Medulla oblongata (tissue), 1 donor: ENCODE measurements around the gene ARID5A.
A peak's percentile ranks its signal among the peaks of the same experiment; 100 is the strongest.

Experiments
- DNase-seq: peaks from one replicate; pipeline ENCODE4 v3.0.0-alpha.2; 2015; ENCODE audit errors: extremely low spot score

ARID5A gene

DNA sequence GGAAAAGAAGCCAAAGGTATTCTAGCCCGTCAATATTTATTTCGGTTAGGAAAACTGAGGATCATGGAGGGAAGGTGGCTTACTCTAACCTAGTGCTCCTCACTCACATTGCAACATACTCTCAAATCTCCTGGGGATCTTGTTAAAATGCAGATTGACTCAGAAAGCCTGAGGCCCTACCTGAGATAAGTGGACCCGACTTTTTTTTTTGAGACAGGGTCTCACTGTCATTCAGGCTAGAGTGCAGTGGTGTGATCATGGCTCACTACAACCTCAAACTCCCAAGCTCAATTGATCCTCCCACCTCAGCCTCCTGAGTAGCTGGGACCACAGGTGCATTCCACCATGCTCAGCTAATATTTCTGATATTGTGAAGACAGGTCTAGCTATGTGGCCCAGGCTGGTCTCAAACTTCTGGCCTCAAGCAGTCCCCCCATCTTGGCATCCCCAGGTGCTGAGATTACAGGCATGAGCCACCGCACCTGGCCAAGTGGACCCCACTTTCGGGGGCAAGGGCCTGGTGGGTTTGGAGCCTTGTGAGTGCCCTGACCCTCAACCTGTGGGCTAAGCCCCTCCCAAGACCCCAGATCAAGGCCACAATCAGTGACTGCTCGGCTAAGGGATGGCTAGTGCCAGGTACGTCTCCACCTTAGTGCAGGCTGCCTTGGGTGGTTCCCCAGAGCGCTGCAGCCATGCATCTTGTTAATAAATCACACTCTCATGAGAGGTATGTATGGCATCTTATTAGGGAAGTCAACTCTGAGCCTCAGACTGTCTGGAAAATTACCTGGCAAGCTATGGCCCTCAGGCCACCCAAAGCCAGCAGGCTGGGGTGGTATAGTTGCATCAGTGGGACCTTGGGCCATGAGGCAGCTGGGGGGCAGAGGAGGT lies 30.3 kb upstream of the ARID5A start:
- DNase-seq: no peak

DNA sequence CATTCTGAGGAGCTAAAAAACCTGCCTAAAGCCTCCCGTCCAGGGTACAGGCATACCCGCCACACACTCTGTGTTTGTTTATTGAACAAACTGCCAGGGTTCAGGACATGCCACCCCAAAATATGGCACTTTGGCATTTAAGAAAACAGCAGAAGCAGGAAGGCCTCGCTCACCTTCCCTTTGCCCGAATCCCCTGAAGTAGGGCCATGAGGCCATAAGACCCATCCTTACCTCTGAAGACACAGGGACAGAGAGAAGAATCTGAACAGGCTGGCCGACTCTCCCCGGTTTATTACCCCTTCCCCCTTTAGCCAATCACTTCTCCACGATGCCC lies 29.7 kb upstream of the ARID5A start:
- DNase-seq: no peak

DNA sequence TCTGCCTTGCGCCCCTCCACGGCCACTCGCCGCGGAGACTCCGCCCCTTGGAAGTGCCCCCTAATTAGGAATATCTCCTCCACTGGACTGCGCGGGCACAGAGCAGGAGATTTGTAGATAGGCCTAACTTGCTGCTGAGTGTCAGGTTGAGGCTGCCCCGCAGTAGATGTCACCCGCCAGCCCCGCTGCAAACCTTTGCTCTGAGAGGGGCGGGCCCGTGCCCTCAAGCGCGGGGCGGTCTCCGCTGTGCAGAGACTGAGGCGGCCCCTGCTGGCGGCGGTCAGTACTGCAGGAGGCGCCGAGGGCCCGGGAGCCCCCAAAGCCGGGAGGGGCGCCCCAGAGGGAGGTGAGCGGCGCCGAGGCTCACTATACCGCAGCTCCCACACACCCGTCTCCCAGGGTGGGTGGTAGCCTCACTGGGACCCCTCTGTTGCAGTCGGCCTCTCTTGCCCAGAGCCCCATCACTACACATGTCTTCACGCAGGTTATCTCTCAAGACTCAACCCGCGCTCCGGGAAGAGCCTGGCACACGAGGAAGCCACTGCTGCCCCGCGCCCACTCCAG lies 28.5 kb upstream of the ARID5A start:
- DNase-seq: peak; percentile 69

DNA sequence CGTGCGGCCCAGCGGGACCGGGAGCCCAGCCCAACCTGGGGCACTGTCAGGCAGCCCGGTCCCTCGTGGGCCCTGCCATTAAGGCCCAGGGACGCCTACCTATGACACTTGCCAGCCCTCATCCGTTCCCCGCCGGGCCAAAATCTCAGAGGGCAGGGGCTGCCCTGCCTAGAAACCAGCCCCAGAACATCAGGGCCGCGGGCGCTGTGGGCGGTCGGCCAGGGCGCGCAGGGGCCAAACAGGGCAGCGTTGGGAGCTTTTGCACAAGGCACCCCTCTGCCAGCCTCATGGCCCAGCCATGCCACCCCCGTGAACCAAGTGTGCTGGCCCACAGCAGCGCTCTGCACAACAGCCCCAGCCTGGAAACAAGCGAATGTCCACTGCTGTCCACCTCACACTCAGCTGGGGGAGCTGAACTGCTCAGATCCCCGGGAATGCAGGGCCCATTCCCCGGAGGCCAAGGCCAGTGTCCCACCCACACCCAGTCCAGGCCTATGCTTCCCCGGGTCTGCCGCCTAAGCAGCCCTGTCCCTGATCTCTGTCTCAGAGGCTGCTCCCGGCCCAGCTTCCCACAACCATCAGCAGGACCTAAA lies 27.9 kb upstream of the ARID5A start:
- DNase-seq: no peak

DNA sequence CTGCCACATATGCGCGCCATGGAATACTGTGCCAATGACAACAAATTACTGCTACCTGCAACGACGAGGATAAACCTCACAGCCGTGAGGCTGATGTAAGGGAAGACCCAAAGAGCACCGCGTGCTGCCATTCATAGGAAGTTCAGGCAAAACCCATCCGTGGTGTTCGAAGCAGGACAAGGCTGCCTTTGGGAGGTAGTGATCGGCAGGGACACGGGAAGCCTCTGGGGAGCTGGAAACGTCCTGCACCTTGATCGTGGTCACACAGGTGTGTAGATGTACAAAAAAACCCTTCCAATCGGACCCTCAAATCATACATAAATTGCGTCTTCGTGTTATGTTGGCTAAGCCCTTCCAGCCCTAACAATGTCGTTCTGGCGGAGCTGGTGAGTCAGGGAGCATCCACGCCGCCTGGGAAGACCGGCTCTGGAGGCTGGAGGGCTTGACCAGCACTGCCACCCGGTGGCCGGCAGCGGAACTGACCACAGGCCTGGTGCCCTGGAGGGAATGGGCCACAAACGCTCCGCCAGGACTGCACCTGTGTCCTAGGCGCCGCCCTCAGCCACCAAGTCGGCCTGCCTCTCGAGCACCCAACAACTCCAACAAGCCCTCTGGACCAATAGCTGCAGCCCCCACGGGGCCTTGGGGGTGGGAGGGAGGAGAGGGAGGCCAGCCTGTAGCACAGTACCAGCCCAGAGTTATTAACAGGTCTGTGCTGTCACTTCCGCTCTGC lies 27.3 kb upstream of the ARID5A start:
- DNase-seq: peak; percentile 88

DNA sequence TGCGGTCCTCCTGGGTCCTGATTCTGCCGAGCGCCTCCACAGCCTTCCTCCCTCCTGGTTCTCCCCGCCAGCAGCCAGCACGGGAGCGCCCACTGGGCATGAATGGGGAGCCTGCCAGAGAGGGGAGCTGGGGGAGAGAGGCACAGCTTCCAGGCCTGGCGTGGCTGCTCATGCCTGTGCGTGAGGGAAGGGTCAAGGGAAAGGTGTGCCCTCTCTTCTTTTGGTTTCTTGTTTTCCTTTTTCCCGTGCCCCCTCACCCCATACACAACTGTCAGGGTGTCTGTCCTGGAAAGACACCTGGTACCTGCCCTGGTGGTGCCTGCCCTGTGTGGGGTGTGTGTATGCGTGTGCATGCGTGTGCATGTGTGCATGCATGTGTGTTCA lies 26.7 kb upstream of the ARID5A start:
- DNase-seq: no peak

DNA sequence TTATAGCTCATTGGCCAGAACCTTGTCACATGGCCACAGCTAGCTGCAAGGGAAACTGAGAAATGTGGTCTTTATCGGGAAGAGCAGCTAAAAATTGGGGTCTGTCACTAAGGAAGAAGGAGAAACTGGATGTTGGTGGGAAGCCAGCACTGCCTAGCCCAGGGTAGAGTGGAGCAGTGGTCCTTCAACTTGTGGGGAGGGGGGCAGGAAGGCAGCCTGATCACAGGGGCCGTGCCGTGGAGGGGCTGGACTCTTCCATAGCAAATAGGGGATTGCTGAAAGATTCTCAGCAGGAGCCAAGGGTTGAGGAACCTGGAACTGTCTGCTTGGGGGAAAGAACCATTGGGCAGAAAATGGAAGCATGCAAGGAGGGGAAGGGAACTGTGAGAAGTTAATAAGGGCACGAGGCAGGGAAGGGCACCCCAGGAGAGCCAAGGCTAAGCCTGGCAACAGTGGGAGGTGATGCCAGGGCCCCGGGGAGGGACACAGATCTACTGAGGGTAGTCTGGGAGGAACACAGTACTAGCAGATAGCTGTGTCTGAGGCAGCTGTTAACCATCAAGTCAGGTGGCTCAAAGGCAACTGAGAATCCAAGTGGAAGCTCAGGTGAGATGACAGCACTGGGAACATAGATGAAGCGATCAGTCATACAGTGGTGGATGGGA lies 25.5 kb upstream of the ARID5A start:
- DNase-seq: no peak

DNA sequence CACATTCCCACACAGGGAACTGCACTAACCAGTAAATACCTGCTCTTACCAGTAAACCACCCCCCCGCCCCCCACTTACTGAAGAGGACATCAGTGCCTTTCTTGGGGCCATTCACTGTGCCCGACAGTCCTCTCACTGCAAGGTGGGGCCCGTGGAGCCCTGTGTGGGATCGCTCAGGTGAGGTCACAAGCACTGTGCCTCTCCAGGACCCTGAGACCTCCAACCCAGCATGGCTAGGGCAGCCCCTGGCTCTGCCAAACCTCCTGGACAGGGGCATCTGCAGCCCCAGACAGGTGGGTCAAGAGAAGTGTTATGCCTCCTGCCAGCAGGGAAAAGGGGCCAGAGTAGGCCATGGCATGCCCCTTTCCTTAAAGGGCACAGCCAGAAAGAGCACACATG lies 24.7 kb upstream of the ARID5A start:
- DNase-seq: no peak

DNA sequence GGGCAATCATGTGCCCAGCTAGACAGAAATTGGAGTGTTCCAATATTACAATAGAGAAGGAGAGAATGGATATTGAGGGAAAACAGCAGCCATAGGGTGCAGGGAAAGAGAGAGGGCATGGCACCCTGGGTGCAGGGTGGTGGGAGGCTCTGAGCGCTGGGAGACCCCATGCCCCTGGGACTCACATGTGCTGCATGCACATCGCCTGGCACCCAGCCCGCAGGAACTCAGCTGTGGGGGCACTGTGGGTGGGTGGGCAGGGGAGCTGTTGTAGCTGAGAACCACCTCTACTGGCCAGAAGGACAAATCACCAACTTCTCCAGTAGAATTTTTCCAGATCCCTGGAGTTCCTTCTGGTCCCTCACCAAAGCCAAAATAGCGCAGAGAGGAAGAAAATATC lies 24.2 kb upstream of the ARID5A start:
- no peak for DNase-seq

DNA sequence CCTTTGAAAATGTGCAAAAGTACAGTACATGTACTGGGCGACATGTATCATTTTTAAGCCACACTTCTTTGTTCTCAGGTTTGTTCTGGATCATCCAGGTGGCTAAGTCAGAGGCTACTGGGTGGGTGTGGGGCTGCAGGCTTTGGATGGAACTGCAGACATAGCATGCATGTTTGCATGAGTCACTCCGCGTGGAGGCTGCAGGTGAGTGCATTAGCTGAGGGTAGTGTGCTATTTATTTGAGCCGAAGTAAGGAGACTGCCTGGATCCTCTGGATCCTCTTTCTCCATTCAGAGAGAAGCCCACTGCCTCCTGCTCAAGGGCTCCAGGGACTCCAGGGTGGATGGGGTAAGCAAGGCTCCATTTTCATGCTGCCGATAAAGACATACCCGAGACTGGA lies 22.0 kb upstream of the ARID5A start:
- DNase-seq: no peak

DNA sequence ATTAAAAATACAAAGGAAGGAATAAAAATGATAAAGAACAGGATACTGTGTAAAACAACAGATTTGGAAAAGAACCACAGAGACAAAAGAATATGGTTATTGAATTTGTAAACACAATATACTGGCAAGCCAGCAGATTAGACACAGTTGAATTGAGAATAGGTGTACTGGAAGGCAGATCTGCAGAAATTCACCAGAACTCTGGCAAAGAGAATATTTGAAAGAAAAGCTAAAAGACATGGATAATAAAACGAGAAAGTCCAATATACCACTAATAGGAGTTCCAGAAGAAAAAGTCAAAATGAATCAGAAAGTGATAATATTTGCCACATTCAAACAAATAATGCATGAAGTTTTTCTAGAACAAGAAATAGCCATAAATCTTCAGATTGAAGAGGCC lies 19.5 kb upstream of the ARID5A start:
- no peak for DNase-seq

DNA sequence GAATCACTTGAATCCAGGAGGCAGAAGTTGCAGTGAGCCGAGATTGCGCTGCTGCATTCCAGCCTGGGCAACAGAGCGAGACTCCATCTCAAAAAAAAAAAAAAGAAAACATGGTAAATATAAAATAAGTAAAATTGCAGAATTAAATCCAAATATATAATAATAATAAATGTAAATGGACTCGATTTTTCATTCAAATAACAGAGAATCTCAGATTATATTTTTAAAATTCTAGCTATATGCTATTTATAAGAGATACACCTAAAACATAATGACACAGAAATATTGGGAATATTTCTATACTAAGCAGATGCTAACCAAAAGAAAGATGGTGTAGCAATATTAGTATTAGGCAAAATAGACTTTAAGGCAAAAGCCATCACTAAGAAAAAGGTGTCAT lies 16.3 kb upstream of the ARID5A start:
- no peak for DNase-seq

DNA sequence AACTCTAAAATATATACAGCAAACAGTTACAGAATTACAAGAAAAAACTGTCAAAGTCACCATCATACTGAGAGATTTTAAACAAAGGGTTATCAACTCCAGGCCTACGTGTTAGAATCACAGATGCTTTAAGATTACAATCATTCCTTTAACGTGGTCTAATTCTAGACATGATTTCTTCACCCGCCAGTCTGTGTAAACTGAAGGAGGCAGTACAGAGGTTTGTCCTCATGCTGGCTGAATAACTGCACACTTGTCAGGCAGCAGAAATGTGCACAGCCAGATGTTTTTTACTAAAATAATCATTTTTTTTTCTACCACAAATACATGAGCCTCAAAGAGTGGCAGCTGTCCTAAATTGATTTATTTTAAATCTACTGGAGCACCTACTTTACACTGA lies 15.9 kb upstream of the ARID5A start:
- no peak for DNase-seq

DNA sequence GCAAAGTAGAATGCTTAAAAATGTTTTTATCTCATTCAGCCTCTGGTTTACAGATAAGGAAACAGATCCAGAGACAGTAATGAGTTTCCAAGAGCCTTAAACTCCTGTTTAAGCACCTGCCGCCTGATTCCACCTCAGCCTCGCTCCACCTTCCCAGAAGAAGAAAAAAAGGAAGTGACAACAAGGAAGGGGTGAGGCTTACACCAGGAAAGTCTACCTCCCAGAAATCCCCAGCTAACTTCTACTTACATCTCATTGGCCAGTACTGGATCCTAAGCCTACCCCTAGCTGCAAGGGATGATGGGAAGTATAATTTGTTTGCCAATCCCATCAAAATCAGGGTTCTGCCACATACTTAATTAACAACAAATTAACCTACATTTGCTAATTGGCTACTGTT lies 15.3 kb upstream of the ARID5A start:
- no peak for DNase-seq

DNA sequence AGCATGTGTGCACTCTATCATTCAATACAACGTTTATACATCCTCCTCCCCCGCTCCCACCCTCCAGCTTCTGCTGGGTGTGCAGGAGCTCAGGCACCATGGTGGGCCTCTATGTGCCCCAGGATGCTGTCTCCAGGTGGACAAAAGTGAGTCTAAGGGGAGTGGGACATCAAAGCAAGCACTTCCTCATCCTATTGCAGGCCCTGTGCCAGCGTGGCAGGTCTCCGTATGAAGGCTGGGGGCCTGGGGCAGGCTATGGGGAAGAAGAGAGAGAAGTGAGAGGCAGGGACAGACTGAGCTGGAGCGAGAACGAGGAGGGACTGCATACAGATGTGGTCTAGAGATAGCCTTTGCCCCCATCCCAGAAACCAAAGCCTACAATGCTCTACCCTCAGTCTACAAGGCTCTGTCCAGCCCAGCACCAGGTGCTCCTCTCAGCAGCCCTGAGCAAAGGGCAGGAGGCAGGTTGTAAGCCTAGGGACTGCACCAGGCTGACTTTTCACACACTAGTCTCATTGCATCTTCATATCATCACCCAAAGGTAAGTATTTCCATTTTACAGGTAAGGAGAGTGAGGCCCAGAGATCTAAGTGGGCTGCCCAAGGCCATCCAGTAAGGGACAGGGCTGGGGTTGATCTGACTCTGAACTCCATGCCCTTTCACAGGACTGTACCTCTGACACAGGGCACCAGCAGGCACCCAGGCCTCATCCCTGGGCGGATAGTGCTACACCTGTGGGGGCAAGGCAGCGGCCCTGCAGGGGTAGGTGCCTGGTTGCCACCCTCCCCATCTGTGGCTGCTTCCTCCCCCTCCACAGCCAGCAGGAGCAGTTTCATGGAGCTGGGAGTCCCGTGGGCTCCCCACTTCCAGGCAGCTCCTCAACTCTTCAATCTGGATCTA lies 14.0 kb upstream of the ARID5A start:
- DNase-seq: no peak

DNA sequence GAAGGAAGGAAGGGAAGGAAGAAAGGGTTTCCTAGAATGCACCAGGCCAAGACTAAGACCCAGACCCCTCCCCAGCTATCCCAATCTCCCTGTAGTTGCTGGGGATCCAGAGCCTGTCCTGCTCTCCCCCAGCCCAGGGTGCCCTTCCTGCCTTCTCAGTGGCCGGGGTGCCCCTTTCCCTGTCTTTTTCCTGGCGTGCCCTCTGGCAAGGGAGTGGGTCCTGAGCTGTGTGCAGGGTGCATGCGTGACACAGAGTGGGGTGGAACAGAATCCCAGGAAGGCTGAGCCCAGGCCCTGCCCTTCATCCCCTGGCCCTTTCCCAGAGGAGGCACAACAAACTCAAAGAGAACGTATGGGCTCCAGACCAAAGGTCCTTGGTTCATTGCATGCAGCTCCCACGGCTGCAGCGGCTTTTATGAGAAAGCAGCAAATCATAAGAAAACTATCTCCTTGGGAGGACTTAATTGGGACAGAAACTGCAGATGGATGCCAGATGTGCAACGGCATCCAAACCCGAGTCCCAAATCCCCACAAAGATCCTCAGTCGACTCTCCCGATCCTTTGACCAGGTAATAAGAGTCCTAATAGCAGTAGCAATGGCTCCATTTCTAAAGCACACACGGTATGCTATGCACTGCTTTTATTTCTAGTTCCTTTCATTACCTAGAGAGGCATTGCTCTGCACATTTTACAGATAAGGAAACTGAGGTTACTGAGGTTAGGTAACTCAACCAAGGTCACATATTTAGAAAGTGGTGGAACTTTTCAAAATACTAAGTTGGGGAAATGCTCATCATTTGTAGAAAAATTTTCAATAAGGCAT lies 12.7 kb upstream of the ARID5A start:
- no peak for DNase-seq

DNA sequence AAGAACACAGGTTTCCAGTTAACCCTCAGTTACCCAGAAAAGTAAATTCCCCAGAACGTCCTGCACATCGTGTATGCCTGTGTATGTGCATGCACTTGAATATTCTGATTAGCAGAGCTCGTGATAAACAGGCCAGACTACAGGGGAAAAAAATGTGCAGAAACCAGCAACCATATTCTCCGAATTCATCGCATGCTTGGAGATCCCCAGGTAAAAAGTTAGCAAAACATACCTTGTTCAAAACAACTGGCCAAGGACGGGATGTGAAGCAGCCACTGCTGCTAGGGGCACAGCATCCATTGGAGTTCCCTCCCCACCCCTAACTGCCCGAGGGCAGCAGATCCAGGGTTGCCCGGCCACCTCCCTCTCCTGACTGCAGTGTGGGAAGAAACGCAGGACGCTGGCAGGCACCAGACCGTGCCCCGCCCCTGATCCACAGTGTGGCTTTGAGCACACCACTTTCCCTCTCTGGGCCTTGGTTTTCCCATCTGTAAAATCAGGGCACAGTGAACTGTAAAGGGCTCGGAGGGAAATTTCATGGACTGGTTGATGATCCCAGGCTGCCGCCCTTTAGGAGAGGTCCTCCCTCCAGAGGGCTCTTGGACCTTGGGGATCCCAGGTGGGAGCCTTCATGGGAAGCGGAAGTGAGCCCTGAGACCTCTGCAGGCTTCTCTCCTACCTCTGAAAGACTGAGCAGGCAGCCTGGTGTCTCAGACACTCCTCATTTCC lies 11.9 kb upstream of the ARID5A start:
- no peak for DNase-seq

DNA sequence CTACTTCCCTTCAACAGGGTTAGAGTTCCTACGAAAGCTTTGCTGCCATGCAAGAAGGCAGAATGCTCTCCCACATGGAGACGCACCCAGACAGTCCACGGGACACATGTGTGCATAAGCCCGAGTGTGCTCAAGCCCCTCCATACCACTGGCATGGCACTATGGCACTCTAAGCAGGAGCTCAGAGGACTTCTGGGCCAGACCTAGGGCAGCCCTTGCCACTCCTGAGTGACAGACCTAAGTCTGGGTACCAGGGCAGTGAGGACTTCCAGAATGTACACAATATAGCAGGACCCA lies 11.4 kb upstream of the ARID5A start:
- no peak for DNase-seq

DNA sequence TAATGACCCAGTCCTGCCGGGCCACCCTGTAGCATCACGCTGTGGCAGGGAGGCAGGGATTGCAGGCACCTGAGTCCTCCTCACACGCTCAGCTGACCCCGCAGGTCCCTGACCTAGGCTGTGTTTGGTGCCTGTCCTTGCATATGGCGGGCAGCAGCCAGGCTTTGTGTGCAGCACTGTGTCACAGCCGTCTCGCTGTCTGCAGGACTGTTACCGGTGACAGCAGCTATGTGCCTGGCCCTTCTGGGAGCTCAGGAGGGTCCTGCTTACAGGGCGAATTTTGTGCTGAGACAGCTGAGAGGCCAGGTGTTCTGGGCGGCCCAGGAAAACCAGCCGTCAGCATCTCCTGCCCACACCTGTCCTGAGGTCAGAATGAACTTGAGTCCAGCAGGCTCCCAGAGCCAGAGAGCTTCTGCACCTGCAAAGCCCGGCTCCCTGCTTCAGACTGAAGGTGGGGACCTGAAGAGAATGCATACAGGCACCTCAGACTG lies 10.4 kb upstream of the ARID5A start:
- no peak for DNase-seq
